ENCODE results near the gene MBP. TPM values are rescaled to one million over a fixed set of nuclear protein-coding genes. Genes with fewer than 3 reads are reported as not detected.

MBP gene
- polyA plus RNA-seq, 1 donor = 12.9 TPM

DNA sequence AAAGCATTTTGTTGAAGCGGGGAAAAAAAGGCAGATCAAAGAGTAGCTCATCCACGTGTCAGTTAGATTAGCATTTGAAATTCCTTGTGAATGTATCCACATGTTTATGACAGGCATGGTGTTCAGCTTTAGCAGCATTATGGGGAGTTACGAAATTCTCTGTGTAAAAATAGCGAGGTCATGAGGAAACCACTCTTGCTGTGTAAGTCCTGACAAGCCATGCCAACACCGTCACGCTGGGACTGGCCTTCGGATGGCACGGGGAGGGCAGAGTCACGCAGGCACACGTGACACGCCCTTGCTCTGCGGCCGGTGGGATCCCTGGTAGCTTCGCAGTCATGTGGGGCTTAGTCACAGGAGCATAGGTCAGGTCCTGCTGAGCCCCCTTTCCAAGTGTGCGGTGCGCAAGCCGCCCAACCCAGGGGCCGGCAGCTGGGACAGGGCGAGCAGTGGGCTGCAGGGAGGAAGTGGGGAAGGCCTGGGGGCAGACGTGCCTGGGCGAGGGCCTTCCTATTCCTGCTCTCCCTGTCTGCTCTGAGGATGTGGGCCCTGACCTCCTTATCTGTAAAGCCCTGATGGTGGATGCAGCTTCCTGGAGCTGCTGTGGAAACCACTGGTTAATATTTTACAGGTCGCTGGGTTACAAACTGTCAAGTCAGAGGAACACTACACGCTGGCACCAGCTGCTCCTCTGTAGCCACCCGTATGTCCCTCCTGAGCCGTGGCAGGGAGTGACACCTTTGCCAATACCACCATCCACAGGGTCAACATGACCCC lies 18.0 kb downstream of the MBP start:
- no peak for DNase-seq (ENCODE audit: low read depth)

DNA sequence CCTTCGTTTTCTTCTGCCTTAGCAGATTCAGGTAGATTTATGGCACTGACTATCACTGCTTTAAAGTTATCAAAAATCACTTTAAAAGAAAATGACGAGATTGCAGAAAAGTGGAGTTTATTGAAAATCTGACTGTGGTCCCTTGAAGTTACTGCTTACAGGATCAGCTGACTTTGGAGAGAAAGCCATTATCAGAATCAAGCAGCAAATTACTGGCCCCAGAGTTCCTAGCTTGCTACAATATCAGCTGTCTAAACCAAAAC lies 18.5 kb downstream of the MBP start:
- DNase-seq (ENCODE audit: low read depth) = no peak

DNA sequence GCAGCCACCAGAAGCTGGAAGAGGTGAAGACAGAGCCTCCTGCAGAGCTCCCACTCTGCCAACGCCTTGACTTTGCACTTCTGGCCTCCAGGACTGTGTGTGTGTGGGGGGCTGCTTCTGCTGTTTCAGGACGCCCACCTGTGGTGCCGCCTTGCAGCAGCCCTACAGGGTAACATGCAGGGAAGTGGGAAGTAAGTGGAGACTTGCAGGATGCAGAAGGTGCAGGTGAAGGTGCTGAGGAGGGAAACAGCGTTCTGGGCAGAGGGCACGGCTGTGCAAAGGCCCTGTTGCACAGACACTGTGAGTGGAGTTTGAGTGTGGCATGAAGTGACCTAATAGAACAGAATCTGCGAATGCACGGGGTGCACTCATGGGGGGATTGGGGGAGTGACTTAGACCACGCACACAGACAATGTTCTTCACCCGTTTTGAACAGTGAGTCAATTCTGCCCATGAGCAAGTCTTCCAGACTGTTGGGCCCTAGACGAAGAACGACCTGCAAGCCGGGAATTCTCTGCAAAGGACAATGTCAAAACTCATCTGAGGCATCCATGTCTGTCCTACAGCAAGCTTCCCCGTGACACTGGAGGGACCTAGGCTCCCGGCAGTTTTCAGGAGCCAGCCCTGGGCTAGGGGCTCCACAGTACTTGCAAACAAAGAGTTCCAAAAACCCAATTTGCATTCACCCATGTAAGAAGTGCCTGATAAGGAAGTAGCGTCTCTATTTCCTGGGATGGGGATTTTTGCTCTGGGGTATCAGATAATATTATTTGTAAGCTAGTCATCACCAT lies 19.0 kb downstream of the MBP start:
- DNase-seq (ENCODE audit: low read depth) = no peak

DNA sequence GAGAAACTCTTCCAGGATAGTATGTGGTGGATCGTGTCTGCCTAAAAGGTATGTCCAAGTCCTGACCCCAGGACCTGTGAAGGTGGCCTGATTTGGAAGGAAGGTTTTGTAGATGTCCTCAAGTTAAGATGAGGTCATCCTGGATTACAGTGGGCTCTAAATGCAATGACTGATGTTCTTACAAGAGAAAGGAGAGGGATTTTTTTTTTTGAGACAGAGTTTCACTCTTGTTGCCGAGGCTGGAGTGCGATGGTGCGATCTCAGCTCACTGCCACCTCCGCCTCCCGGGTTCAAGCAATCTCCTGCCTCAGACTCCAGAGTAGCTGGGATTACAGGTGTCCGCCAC lies 19.9 kb downstream of the MBP start:
- DNase-seq (ENCODE audit: low read depth) = no peak

DNA sequence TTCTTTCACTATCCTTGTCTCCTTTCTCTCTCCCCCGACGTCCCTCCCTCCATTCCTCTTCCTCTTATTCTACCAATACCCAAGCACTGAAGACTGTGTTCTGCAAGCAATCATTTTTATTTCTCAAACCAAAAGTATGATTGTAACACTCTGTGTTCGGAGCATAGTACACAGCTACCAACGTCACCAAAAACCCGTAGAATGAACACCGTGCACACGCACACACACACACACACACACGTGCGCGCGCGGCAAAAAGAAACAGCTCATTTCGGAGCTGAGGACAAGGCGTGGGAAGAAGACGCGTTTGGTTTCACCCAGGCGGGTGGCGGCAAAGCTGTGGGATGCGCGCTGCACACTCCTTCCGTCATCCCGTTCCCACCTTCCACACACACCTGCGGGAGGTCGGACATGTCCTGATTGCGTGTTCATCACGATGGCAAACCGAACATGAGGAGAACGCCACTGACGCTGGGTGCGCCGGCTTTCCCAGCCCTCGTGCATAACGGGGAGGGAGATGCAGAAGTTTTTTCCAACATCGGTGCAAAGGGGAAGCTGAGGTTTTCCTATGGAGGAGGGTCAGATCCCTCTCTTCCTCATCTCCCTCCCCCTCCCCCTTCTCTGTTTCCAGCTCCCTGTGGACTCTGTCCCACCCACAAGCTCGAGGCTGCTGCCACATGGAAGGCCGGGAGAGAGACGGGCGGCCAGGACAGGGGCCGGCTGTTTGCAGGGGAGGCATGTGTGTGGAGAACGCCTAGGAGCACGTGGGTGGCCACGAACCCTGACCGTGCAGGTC lies 20.4 kb downstream of the MBP start:
- DNase-seq (ENCODE audit: low read depth) = no peak

DNA sequence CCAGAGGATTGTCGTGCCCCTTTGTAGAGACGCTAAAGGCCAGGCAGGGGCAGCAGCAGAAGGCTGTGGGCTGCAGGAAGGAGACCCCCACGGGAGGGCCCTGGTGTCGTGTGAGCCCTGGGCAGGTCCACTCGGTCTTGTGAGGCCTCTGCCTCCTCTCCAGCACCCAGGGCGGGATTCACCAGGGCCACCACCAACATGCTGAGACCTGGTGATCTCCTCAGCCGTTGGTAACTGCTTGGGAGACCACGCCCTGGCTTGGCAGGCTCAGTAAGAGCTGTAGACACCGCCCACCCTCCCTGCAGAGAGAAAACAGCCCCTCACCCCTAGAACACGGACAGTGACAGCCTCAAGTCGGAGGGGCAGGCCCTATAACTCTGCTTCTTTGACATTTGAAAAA lies 21.1 kb downstream of the MBP start:
- DNase-seq (ENCODE audit: low read depth) = no peak

DNA sequence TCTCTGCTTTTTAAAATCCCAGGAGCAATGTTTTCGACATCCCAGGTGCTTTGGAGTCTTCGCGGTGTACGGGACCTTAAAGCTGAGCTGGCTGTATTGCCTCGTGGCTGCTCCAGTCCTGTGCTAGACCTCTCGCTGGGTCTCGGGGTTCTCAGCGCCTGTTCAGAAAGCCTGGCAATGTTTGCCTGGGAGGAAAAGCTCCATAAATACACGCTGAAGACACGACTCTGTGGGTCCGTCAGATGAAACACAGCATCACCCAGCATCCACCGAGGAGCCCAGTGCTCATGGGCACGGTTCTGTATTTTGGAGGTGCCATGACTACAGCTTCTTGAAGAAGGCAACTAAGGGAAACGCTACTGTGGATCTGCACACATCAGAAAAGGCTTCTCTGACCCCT lies 21.6 kb downstream of the MBP start:
- DNase-seq (ENCODE audit: low read depth) = no peak

DNA sequence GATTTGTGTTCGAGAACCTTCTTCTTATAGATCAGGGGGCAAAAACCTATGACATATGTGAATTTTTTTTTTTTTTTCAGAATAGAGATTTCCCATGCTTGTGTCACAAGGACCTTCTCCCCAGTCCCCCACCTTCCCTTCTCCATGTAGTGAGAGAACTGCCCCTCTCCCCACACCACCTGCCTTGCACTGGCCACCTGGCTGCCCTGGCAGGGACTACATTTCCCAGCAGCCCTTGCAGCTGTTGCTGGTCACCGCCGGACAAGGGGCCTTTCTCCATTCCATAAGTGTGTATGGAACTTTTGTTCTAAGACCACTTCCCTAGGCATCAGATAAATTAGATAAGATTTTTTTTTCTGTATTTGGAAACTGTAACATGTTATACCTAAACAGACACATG lies 22.2 kb downstream of the MBP start:
- DNase-seq (ENCODE audit: low read depth) = no peak

DNA sequence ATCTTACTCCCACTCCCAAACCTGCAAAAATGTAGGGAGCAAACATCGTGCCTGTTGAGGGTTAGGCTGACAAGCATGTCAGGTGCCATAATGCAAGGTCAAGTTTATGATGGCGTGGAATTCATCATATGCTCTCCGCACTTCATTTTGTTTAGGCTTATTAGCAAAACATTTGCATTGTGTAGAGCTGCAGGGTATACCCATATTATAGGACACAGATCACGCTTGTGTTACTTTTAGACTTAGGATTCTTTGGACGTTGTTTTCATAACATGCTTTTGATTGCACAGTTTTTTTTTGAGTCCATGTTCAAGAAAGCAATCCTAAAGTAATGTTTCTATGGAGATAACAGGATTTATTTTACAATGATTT lies 22.9 kb downstream of the MBP start:
- DNase-seq (ENCODE audit: low read depth) = no peak

DNA sequence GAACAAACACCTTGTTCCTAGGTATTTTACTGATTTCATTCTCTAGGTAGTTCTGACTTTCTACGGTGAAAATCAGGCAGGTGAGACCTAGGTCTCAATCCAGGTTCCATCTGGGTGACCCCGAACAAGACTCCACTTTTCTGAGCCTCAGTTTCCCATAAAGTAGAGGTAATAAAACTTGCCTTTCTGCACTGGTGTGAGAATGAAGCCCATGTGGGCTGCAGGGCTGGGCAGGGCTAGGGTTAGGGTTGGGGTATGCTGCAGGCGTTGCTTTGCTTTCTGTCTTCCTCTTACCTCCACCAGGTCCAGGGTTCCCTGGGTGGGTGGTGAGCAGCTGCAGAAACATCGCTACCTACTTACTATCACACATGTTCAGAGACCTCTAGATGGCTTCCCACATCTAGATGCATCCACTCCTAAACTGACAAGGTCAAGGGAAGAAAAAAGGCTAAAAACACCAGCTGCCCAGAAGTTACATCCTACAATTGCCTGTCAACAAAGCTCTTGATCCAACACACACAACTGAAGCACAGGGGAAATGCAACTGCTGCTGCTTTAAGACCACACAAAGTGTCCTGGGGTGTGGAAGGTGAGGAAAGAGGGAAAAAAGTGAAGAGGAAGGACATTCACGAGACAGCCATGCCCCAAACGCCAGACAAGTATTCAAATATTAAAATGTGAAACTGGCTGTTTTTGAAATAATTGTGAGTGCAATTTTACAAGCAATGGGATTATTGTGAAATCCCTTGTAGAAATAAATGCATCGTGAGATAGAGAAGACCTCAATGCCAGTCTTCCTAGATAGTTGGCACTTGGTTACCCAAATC lies 23.5 kb downstream of the MBP start:
- DNase-seq (ENCODE audit: low read depth) = no peak

DNA sequence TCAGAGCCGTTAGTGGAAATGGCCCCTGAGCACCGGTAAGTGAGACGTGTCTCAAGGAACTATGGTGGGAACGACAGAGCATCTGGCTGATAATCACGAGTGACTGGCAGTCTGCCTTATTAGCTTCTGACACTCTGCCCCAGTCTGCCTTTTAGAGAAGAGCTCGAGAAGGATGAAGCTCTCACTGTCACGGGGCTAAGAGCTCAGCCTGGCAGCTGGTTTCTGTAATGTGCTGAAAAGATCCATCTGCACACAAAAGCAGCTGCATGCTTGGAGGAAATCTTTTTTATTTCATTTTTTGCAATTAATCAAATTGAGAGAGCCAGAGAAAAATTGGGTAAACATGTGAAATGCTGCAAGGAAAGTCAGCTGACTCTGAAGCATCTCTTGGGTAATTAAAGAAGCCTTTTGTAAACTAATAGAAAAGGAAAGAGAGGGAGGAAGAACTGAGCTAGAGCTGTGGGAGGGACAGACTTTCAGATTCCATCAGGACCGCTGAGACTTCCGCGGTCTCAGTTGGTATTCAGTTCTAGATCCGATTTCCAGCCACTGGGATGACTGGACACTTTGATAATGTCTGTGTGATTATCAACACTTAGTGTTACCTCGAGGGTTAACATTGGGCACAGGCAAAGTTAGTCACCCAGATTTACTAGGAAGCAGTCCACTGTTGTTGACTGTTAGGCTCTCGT lies 24.4 kb downstream of the MBP start:
- no peak for DNase-seq (ENCODE audit: low read depth)

DNA sequence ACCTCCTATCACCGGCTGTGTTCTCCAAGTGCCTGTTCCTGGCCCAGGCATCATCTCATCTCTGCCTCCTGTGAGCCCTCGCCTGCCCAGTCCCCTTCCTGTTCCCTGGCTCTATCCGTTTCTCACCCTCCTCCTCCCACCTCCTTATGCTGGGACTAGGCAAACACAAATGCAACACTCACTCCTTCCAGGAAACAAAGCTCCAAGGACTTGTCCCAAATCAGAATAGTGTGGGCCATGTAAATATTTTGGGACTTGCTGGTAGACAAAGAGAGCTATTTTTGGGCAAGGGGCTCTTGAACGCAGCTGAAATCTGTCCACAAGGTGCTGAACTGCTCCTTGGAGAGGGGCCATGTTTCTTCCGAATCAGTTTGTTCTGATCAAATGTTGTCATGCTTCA lies 25.3 kb downstream of the MBP start:
- no peak for DNase-seq (ENCODE audit: low read depth)

DNA sequence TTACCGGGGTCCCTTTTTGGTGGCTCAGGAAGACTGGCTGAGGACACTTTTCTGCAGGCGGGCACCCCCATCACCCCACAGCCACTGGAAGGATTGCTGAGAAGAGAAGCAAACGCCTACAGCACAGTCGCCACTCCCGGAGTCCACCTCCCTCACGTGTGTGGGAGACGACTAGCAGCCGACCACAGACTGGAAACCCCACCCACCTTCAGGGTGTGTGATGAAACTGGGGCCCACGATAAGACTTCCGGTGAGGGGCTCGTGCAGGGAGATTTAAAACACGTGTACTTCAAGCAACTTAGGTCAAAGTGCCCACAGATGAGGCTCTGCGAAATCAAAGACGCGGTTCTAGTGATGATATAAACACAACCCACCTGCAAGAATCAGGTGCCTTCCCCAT lies 26.3 kb downstream of the MBP start:
- no peak for DNase-seq (ENCODE audit: low read depth)

DNA sequence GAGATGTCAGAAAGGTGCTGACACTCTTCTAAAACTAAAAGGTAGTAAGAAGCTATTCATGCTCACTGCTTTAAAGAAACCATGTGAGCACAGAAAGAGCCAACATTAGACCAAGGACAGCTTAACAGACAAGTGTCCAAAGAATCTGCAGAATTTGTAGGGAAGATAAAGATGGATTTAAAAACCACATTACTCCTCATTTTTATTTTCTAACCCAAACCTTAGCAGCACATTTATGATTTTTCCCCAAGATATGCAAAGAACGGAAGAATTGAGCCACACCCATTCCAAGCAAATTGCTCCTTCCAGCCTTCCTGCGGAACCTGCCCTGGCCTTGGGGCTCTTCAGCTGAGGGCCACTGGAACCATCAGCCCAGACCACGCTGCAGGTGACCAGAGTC lies 26.9 kb downstream of the MBP start:
- no peak for DNase-seq (ENCODE audit: low read depth)

DNA sequence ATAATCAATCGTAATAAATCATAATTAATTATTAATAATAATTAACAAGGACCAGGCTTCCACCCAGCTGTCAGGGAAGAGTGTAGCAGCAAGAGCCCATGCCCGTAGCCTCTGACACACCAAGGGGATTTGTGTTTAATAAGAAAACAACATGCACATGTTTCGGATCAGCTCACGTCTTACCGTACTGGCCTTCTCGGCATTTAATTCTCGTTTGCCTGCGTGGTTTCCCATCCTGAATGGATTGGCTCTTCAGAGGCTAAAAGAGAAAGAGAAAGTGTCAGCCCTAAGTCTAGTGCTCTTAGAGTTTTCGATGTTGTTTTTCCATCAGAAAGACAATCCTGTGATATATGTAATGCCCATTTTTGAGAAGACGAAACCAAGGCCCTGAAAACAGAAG lies 27.6 kb downstream of the MBP start:
- no peak for DNase-seq (ENCODE audit: low read depth)

DNA sequence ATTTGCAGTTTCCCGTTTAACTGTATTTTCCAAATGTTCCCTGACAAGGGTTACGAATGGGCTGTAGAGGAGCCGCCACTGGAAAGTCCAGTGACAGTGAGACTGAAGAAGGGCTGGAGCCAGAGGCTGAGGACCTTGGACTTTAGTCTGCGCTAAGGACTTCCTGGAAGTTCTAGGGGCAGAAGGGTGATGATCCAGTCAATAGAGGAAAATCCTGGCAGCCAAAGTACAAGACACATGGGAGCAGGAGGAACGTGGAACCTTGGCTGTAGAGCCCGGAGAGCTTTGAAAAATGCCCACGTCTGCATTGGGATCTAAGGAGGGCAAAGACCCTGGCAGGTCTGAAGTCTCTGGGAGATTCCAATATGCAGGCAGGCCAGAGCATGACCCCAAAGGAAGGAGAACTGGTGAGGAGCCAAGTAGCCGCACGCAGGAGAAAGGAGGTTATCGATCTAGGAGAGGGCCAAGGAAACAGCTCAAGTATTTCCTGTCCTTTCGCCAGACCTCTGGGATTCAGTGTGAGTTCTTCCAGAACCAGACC lies 28.5 kb downstream of the MBP start:
- DNase-seq (ENCODE audit: low read depth) = no peak

DNA sequence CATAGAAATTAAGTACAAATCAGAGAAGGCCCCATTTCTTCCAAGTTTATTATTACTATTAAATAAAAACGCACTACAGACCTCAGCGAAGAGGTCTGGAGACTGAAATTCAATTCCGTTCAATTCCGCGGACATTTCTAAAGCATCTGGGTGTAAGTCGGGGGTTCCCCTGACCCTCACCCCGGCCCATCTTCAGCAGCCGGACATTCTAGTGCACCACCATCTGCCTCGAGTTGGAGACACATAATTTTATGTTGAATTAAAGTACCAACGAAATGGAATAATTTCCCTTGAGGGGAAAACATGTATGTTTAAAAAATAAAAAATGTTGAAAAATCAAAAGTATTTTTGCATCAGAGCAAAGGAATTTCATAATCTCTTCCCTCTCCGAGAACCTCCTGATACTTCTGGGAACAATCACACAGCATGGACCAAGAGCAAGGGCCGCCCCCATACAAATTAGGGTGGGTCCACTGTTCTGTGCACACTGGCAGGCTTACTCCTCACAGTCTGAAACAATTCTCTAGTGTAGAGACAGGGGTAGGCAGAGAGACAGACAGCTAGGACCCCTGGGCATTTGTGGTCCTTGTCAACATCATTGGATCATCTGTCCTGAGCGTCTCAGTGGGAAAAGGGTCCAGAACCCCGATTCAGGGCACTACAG lies 29.3 kb downstream of the MBP start:
- DNase-seq (ENCODE audit: low read depth) = no peak

DNA sequence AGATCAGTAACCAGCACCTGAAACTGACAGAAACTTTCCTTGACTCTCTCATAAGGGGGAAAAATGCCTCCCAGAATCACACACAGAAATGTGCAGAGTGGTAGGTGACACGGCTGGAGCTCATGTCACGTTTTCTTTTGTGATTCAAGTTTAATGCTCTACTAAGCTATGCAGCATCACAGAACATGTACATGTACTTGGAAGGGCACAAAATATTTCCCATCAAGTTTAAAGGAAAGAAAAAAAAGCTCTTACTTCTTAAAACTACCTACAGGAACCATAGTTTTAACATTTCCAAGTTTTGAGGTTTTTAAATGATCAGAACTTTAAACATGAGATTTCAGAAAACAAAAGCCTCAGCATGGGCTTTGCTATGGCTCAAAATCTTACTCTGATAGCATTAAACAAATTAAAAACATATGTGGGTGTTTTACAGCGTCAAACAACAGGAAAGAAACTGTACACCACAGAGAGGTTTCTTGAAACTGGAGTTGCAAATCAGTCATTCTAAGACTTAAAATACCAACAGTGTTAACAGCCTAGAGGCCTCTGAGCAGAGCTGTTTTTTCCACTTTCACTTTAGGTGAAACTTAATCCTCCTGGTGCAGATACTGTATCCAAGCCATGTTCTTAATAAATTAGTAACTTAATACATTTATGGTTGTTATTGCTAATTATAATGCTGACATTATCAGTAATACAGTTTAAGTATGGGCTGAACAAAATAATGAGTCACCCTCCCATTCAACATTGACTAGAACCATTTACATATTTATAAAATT lies 30.1 kb downstream of the MBP start:
- DNase-seq (ENCODE audit: low read depth) = no peak

DNA sequence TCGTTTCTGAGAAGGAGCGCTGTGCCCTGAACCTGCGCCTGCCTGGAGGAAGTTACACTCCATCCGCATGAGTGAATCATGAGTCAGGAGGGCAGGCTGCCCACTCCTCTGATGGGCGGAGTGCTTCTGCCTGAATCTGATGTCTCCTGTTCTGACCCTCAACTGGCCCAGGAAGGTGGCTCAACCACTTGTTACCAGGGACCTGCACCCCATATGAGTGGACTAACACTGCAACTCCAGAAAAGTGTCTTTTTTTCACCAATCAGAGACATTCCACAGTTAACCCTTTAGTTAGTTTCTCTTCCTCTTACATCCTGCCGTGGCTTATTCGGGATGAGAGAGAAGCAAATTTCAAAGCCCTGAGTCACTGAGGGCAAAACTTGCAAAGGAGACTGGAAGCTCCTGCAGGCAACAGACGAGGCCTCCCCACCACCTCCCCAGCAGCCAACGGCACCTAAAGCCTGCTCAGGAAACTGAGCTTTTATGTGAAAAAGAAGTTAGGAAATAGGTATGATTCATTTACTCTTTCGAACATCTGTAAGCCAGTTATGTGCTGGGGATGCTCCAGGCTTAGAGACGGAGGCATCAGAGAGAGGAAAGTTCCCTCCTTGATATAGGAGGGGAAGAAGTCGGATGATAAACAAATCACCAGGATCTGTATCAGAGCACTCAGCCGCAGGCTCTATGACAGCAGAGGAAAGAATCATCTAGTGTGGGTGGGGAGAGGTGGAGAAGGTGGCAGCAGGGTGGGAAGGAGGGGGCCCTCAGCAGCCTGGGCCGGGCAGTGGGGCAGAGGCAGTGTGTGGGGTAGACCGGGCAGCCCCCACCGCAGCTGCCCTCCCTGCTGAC lies 30.9 kb downstream of the MBP start:
- no peak for DNase-seq (ENCODE audit: low read depth)

All from forelimb muscle (tissue), 1 donor.